ENCODE measurements around the gene CELA2B. TPM values are rescaled to one million over a fixed set of nuclear protein-coding genes. Genes with fewer than 3 reads are reported as not detected.

Gene CELA2B
- total and polyA plus RNA-seq, 3 experiments from 2014 or later = not detected

DNA sequence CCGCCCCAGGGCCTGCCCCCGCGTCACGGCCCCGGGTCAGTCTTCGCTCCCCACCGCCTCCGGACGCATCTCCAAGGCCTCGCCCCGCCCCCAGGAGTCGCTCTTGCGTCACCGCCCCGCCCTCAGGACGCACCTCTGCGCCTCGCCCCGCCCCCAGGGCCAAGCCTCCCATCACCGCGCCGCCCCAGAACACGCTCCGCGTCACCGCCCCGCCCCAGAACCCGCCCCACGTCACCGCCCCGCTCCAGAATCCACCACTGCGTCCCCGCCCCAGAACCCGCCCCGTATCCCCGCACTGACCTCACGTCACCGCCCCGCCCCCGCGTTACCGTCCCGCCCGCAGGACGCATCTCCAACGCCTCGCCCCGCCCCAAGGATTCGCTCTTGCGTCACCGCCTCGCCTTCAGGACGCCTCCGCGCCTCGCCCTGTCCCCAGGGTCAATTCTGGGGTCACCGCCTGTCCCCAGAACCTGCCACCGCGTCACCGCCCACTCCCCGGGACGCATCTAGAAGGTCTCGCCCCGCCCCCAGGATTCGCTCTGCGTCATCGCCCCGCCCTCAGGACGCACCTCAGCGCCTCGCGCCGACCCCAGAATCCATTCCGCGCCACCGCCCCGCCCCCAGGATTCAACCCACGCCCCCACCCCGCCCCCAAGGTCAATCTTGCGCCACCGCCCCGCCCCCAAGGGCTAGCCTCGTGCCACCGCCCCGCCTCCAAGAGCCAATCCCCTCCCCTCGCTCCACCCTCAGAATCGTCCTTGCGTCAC is 48.6 kb downstream of the CELA2B start:
- Mint-ChIP-seq H3K27ac (peak overlapping the region; percentile 92 to 100 (median 100)), H3K4me3 (peak overlapping the region; percentile 79 to 98 (median 88)), H3K36me3 (peaks cover 0 to 5% (median 2%) of the 10 kb centered on the region in 3 donors), H3K27me3 (peaks cover 0 to 1% of the 10 kb centered on the region in 2 donors), H3K9me3 (no peaks in the 10 kb centered on the region), H3K4me1 (peaks cover 48 to 60% (median 56%) of the 10 kb centered on the region in 3 donors)
- H3K4me3 ChIP-seq (ENCODE audit: low read length) = peak overlapping the region; percentile 74
- no peaks in the 10 kb centered on the region for H3K27me3 ChIP-seq (ENCODE audit: insufficient read depth, low read length, poor library complexity, severe bottlenecking)
- peak; percentile 98 to 100 (median 100) for DNase-seq
- CTCF ChIA-PET = no interaction called here
- H3K4me1 ChIP-seq (ENCODE audit: insufficient read depth, low read length) = peaks cover 21% of the 10 kb centered on the region
- POLR2A ChIA-PET = no interaction called here
- H3K36me3 ChIP-seq (ENCODE audit: insufficient read depth, low read length) = no peaks in the 10 kb centered on the region
- H3K27ac ChIP-seq (ENCODE audit: low read depth, low read length) = peak overlapping the region; percentile 91
- H3K9me3 ChIP-seq (ENCODE audit: low read length) = no peaks in the 10 kb centered on the region

DNA sequence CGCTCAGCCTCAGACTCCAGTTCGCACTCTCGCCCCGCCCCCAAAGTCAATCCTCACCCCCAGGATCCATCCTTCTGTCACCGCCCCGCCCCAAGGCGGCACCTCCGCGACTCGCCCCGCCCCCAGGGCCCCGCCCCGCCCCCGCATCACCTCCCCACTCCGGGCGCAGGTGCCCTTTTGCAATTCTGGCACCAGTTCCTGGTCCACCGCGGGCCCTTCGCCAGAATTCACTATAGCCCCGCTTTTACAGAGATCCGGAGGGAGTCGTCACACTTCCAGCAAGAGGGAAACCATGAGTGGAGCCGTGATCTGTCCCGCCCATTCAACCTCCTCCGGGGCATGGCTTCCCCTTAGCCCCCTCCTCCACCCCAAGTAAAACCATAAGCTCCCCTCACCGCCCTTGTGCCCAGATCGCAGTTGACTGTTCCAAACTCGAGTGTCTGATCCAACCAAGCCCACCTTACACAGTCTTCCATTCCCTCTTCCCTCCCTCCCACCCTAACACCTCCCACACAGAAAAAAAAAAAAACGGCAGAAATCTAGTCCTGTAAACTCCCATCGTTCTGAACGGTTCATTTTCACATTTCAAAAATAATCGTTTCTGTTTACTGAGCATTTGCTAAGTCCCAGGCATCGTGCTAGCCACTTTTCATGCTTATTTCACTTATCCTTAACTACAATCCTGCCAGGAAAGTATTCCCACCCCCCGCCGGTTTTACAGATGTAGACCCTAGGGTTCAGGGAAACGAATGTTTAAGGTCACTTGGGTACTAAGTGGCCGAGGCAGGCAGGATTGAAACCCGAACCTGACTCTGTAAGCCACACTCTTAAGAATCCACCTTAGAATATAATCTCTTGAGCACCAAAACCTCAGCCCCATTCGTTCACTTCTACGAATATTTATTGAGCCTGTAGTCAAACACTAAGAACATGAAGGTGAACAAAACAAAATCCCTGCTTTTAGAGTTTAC is 49.4 kb downstream of the CELA2B start:
- peaks cover 49 to 60% (median 57%) of the 10 kb centered on the region in 3 donors for H3K4me1 Mint-ChIP-seq
- H3K4me3 Mint-ChIP-seq = peak overlapping the region; percentile 79 to 98 (median 88)
- DNase-seq = peak in 1 of 5 donors; percentile 99
- ChIA-PET POLR2A (no interaction called here), CTCF (no interaction called here)
- H3K27me3 ChIP-seq (ENCODE audit: insufficient read depth, low read length, poor library complexity, severe bottlenecking) = no peaks in the 10 kb centered on the region
- H3K36me3 Mint-ChIP-seq = peaks cover 0 to 7% (median 2%) of the 10 kb centered on the region in 3 donors
- H3K9me3 Mint-ChIP-seq = no peaks in the 10 kb centered on the region
- peak overlapping the region; percentile 92 to 100 (median 100) for H3K27ac Mint-ChIP-seq
- H3K9me3 ChIP-seq (ENCODE audit: low read length) = no peaks in the 10 kb centered on the region
- H3K27me3 Mint-ChIP-seq = no peaks in the 10 kb centered on the region
- no peaks in the 10 kb centered on the region for H3K36me3 ChIP-seq (ENCODE audit: insufficient read depth, low read length)
- peak overlapping the region; percentile 71 for H3K4me3 ChIP-seq (ENCODE audit: low read length)
- peak overlapping the region; percentile 90 for H3K27ac ChIP-seq (ENCODE audit: low read depth, low read length)
- peaks cover 21% of the 10 kb centered on the region for H3K4me1 ChIP-seq (ENCODE audit: insufficient read depth, low read length)

DNA sequence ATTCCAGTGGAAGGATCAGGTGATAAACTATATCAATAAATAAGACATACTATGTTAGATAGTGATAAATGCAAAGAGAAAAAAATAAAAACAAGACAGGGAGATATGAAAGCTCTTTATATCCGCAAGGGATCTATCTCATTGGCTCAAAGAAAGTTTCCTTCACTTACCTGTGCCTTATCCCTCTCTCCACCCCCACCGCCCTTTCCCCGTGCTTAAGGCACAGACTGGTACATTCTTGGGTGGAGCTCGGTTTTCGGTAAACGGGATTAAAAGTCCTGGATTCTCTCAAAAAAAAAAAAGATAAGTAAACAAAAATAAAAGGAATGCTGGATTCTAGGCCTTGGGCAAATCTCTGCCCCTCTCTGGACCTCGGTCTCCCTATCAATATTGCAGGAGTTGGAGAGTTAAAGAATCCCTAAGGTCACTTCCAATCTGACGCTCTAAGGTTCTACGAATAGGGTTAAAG is 50.2 kb downstream of the CELA2B start:
- POLR2A ChIA-PET = interaction anchor here (1.4 kb wide), 1 partner anchor 92 kb away, joined by 5 read pairs; the partner anchor contains the start of gene DDI2
- CTCF ChIA-PET = no interaction called here
- H3K4me3 ChIP-seq (ENCODE audit: low read length) = peak overlapping the region; percentile 71

DNA sequence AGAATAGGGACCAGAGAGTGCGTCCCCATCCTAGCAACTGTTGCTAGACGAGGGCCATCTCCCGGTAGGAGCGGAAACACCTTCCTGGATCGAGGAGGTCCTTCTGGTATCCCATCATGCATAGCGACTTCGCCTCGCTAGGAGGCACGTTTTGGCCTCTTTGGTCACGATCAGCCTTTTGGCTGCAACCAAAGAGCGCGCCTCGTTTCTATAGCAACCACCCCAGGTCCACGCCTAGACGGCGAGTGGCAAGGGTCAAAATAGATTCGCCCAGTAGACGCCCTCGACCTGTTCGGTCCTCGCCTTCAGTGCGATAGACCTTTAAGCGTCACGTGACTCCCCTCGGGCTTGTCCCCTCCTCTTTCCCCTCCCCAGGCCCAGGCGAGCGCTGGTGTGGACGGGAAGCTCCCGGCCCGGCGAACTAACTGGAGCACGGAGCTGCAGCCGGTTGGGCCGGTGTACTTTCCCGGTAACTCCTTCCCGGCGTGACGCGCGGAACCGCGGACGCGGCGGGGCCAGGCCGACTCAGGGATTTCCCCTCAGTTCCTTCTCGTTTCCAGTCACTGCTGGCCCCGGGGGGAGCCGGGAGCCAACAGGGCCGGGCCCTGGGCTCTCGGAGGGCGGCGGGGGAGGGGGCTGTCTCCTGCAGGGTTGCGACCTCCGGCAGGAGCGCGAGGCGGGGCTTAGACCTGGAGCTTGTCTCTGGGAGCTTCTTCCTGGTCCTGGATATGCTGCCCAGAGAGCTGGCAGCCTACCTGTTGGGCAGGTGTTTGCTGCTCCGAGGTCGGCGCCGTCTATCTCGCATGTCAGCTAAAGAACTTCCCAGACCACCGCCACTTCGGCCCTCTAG is 50.8 kb downstream of the CELA2B start, which contains the start of gene DNAJC16:
DNAJC16 (plus strand) TSS at position 359 of the 850 bp plus-strand sequence. CDS start 2,258 bp downstream, outside the sequence.
- ChIA-PET CTCF (interaction anchor here (0.7 to 0.8 kb wide), 2 partner anchors 9 to 774 kb away, joined by 3 read pairs; no protein-coding TSS in a partner anchor), POLR2A (interaction anchor here (0.6 to 1.5 kb wide), 4 partner anchors 17 to 93 kb away, joined by 3 to 5 read pairs (median 4); partner anchors contain the start of gene DDI2)
- Histone ChIP-seq H3K4me3 (ENCODE audit: low read length) (peak within 1 kb of the TSS; percentile 71), H3K9me3 (ENCODE audit: low read length) (no peaks in the 10 kb centered on the region), H3K27me3 (ENCODE audit: insufficient read depth, low read length, poor library complexity, severe bottlenecking) (no peaks in the 10 kb centered on the region), H3K36me3 (ENCODE audit: insufficient read depth, low read length) (no peaks in the 10 kb centered on the region), H3K4me1 (ENCODE audit: insufficient read depth, low read length) (peaks cover 21% of the 10 kb centered on the region), H3K27ac (ENCODE audit: low read depth, low read length) (peak within 1 kb of the TSS; percentile 90)
- Mint-ChIP-seq H3K4me3 (peak within 1 kb of the TSS; percentile 79 to 98 (median 88)), H3K4me1 (peaks cover 49 to 66% (median 62%) of the 10 kb centered on the region in 3 donors), H3K36me3 (peaks cover 0 to 18% (median 4%) of the 10 kb centered on the region in 3 donors), H3K27me3 (no peaks in the 10 kb centered on the region), H3K9me3 (no peaks in the 10 kb centered on the region), H3K27ac (peak within 1 kb of the TSS; percentile 92 to 100 (median 100))
- peak; percentile 88 to 99 (median 97) for DNase-seq

More for the DNA sequence above, 50.2 kb downstream of the CELA2B start:
- H3K4me1 Mint-ChIP-seq = peaks cover 50 to 63% (median 61%) of the 10 kb centered on the region in 3 donors
- peak overlapping the region; percentile 90 for H3K27ac ChIP-seq (ENCODE audit: low read depth, low read length)
- H3K9me3 Mint-ChIP-seq = no peaks in the 10 kb centered on the region
- H3K36me3 ChIP-seq (ENCODE audit: insufficient read depth, low read length) = no peaks in the 10 kb centered on the region
- H3K36me3 Mint-ChIP-seq = peaks cover 0 to 14% (median 4%) of the 10 kb centered on the region in 3 donors
- no peaks in the 10 kb centered on the region for H3K9me3 ChIP-seq (ENCODE audit: low read length)
- H3K4me3 Mint-ChIP-seq = peak overlapping the region; percentile 79 to 98 (median 88)
- peak overlapping the region; percentile 92 to 100 (median 100) for H3K27ac Mint-ChIP-seq
- peaks cover 21% of the 10 kb centered on the region for H3K4me1 ChIP-seq (ENCODE audit: insufficient read depth, low read length)
- no peaks in the 10 kb centered on the region for H3K27me3 ChIP-seq (ENCODE audit: insufficient read depth, low read length, poor library complexity, severe bottlenecking)
- no peaks in the 10 kb centered on the region for H3K27me3 Mint-ChIP-seq
- DNase-seq = no peak

DNA sequence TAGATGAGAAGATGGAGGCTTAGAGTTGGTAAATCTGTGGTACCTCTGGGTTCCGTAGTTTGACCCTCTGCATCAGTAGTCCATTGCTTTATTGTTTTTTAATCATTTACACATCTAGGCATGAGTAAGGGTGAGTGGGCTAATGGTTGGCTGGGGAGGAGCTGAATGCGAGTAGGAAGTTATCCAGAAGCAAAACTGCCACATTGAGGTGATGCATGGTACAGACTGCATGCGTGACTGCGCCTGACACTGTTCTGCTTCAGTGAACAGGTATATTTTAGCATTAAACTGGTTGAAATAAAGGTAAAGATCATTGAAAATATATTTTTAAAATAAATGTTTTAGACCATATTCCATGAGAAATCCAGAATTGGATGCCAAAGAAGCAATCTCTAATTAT is 55.1 kb downstream of the CELA2B start:
- no peak overlapping the region for H3K4me3 ChIP-seq (ENCODE audit: low read length)
- no peak overlapping the region for H3K27ac ChIP-seq (ENCODE audit: low read depth, low read length)
- no peak overlapping the region for H3K27ac Mint-ChIP-seq
- H3K36me3 Mint-ChIP-seq = peaks cover 0 to 41% (median 7%) of the 10 kb centered on the region in 3 donors
- DNase-seq = no peak
- H3K4me3 Mint-ChIP-seq = no peak overlapping the region
- no peaks in the 10 kb centered on the region for H3K27me3 Mint-ChIP-seq
- H3K9me3 Mint-ChIP-seq = no peaks in the 10 kb centered on the region
- H3K27me3 ChIP-seq (ENCODE audit: insufficient read depth, low read length, poor library complexity, severe bottlenecking) = no peaks in the 10 kb centered on the region
- H3K4me1 ChIP-seq (ENCODE audit: insufficient read depth, low read length) = peaks cover 12% of the 10 kb centered on the region
- peaks cover 33 to 44% (median 40%) of the 10 kb centered on the region in 3 donors for H3K4me1 Mint-ChIP-seq
- H3K9me3 ChIP-seq (ENCODE audit: low read length) = no peaks in the 10 kb centered on the region
- ChIA-PET CTCF (no interaction called here), POLR2A (no interaction called here)
- H3K36me3 ChIP-seq (ENCODE audit: insufficient read depth, low read length) = no peaks in the 10 kb centered on the region

DNA sequence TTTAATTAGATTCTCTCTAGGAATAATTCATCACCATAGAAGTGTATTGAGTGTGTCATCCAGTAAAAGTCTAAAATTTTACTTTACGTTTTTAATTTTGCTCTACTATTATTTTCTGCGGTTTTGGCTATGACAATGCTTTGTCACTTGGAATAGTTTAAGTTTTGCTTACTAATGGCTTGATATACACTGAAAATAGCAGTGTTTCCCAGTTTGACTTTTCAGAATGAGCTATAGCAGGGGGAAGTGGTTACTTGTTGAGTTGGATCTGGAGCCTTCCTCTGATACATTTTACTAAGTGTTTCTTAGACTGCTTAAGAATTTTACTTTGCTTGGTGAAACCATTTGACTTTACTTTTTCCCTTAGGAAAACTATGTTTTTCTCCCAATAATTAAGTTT is 55.8 kb downstream of the CELA2B start:
- Mint-ChIP-seq H3K36me3 (peaks cover 4 to 46% (median 12%) of the 10 kb centered on the region in 3 donors), H3K4me1 (peaks cover 27 to 38% (median 34%) of the 10 kb centered on the region in 3 donors), H3K4me3 (no peak overlapping the region), H3K27me3 (no peaks in the 10 kb centered on the region), H3K27ac (peak overlapping the region in 1 of 8 donors; percentile 42), H3K9me3 (no peaks in the 10 kb centered on the region)
- Histone ChIP-seq H3K27me3 (ENCODE audit: insufficient read depth, low read length, poor library complexity, severe bottlenecking) (no peaks in the 10 kb centered on the region), H3K9me3 (ENCODE audit: low read length) (no peaks in the 10 kb centered on the region), H3K4me3 (ENCODE audit: low read length) (no peak overlapping the region), H3K4me1 (ENCODE audit: insufficient read depth, low read length) (peaks cover 8% of the 10 kb centered on the region), H3K36me3 (ENCODE audit: insufficient read depth, low read length) (no peaks in the 10 kb centered on the region), H3K27ac (ENCODE audit: low read depth, low read length) (no peak overlapping the region)
- DNase-seq = no peak
- ChIA-PET CTCF (no interaction called here), POLR2A (no interaction called here)

DNA sequence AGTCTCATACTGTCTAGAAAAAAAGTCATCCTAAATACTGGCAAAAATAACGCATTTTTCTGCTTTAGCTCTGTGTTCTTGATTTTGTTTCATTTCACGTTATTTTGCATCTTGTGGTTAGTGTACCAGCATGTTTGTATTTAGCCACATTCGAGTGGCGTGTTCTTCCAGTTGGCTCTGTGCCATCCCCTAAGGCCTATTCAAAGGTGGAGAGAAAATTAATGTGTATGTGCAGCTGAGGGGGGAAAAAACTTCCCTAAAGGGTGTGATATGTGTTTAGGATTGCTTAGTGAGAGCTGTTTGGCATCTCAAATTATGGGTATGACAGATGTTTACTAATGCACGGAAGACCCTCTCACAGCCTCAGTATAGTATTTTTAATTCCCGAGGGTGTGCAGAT is 62.9 kb downstream of the CELA2B start:
- no peak overlapping the region for H3K27ac ChIP-seq (ENCODE audit: low read depth, low read length)
- no peak overlapping the region for H3K4me3 ChIP-seq (ENCODE audit: low read length)
- ChIA-PET CTCF (no interaction called here), POLR2A (no interaction called here)
- H3K36me3 ChIP-seq (ENCODE audit: insufficient read depth, low read length) = peaks cover 8% of the 10 kb centered on the region
- no peak for DNase-seq
- Mint-ChIP-seq H3K27ac (peak overlapping the region in 2 of 8 donors; percentile 47 to 85), H3K36me3 (peaks cover 8 to 70% (median 22%) of the 10 kb centered on the region in 3 donors), H3K27me3 (no peaks in the 10 kb centered on the region), H3K4me3 (no peak overlapping the region), H3K9me3 (no peaks in the 10 kb centered on the region), H3K4me1 (peaks cover 0 to 7% (median 4%) of the 10 kb centered on the region in 3 donors)
- no peaks in the 10 kb centered on the region for H3K9me3 ChIP-seq (ENCODE audit: low read length)
- no peaks in the 10 kb centered on the region for H3K4me1 ChIP-seq (ENCODE audit: insufficient read depth, low read length)
- H3K27me3 ChIP-seq (ENCODE audit: insufficient read depth, low read length, poor library complexity, severe bottlenecking) = no peaks in the 10 kb centered on the region
